Measurements from ENCODE around the gene SKI. TPM values are rescaled to one million over a fixed set of nuclear protein-coding genes. Genes with fewer than 3 reads are reported as not detected.

Gene SKI
- total and polyA plus RNA-seq, 10 of the 15 experiments (the other 5 are each of a cell fraction or from before 2014, with no cell fraction given), result 0.03 to 14.9 (median 0.96) TPM

- FAIRE-seq (no peak), ATAC-seq (no peak), DNase-seq (ENCODE audit: low read depth, low spot score) (no peak)
- Histone ChIP-seq H3K9ac (ENCODE audit: control insufficient read depth, insufficient read depth, low read length) (no peak overlapping the region), H4K20me1 (ENCODE audit: control insufficient read depth, insufficient read depth) (no peaks in the 10 kb centered on the region), H3K79me2 (ENCODE audit: control insufficient read depth, insufficient read depth, low read length) (no peaks in the 10 kb centered on the region), H3K4me1 (ENCODE audit: control insufficient read depth, insufficient read depth, low read length) (peaks cover 10% of the 10 kb centered on the region), H3K27ac (ENCODE audit: control insufficient read depth, insufficient read depth) (no peak overlapping the region), H3K36me3 (ENCODE audit: control insufficient read depth in 2 of 2, insufficient read depth in 2 of 2, low read length in 1 of 2) (peaks cover 2 to 3% of the 10 kb centered on the region in 2 experiments; a peak in 3 of 4 replicates), H2AFZ (ENCODE audit: control insufficient read depth, low read depth, low read length) (no peak overlapping the region), H3K4me3 (no peak overlapping the region), H3K4me2 (ENCODE audit: control insufficient read depth, insufficient read depth) (0 out of 2 replicates have a peak overlapping the region, but pooled peaks have one; percentile 25), H3K9me3 (replicated peaks; ENCODE audit: control insufficient read depth, insufficient read depth, low read length) (no peaks in the 10 kb centered on the region), H3K27me3 (replicated peaks in 1 of 2; ENCODE audit: control insufficient read depth in 2 of 2, insufficient read depth in 2 of 2, low read length in 1 of 2) (no peaks in the 10 kb centered on the region)
- RAD21 ChIA-PET (ENCODE audit: unreplicated experiment), result no interaction called here
- intact Hi-C loops (cut with micrococcal nuclease; ENCODE audit: unreplicated experiment), result loop anchor here (5.0 kb wide), 2 partner anchors 85 to 115 kb away; partner anchors contain the start of gene SKI
- CTCF ChIA-PET, result interaction anchor here (0.8 to 1.4 kb wide), 3 partner anchors 69 to 138 kb away, joined by 3 to 5 read pairs (median 4); partner anchors contain the start of gene FAAP20
- SMC1A ChIA-PET (ENCODE audit: uncharacterized antibody, unreplicated experiment), result no interaction called here
- in situ Hi-C loops (cut with MboI), result no loop called here
- WGBS (ENCODE audit: insufficient coverage, insufficient replicate concordance, low lambda C conversion rate, missing lambda C conversion rate), result 41% methylated on average over 20 of the region's 24 CpGs
- TF ChIP-seq TCF12 (IDR thresholded peaks at IDR 0.05; ENCODE audit: low read depth, low read length) (0 out of 2 replicates have a peak, but pooled peaks have one; percentile 12), TCF3 (IDR thresholded peaks at IDR 0.05; ENCODE audit: borderline replicate concordance, insufficient read depth, low read depth, low read length) (peak; percentile 41; the same call in 1 of the 2 replicates), ZNF24 (IDR thresholded peaks at IDR 0.05) (no peak), ZBTB4 (CRISPR knock-in tag; IDR thresholded peaks at IDR 0.05) (no peak), NR2F1 (conservative IDR thresholded peaks at IDR 0.05) (0 out of 2 replicates have a peak, but pooled peaks have one; percentile 35), MYC (IDR thresholded peaks at IDR 0.05; ENCODE audit: insufficient read depth, insufficient read length, insufficient replicate concordance, low read length, severe bottlenecking) (no peak), EP300 (IDR thresholded peaks at IDR 0.05; ENCODE audit: borderline replicate concordance in 1 of 2, control insufficient read depth in 1 of 2, low read depth in 2 of 2, low read length in 2 of 2) (no peak)
- BruUV-seq (replicated peaks), result no TSS peak
- POLR2A ChIA-PET, result interaction anchor here (1.4 kb wide), 1 partner anchor 12 kb away, joined by 4 read pairs; no protein-coding TSS in a partner anchor
Observed at GRCh38 chr1:2312515-2313301, 84.6 kb downstream of the SKI start.
